ENCODE results near the gene RTRAF. TPM values are rescaled to one million over a fixed set of nuclear protein-coding genes. Genes with fewer than 3 reads are reported as not detected.

Gene RTRAF
- total and polyA plus RNA-seq, 8 donors: 126 to 325 (median 268) TPM

- H3K4me1 ChIP-seq: no peaks in the 10 kb centered on the region
- no peaks in the 10 kb centered on the region for H3K27me3 ChIP-seq
- H3K36me3 ChIP-seq: no peaks in the 10 kb centered on the region
- no peaks in the 10 kb centered on the region for H3K9me3 ChIP-seq
- peak in 1 of 4 donors; percentile 21 for DNase-seq
- ATAC-seq: no peak
- H3K4me3 ChIP-seq: no peak overlapping the region
- intact Hi-C loops (cut with DNase I): no loop called here
- no peak for TF ChIP-seq CTCF (IDR thresholded peaks at IDR 0.05)
- H3K27ac ChIP-seq: no peak overlapping the region
Observed at GRCh38 chr14:51969852-51970540, 19.4 kb upstream of the RTRAF start.

GRCh38 chr14:51972566-51972965 lies 16.8 kb upstream of the RTRAF start:
- Histone ChIP-seq H3K27me3 (no peaks in the 10 kb centered on the region), H3K4me3 (no peak overlapping the region), H3K36me3 (no peaks in the 10 kb centered on the region), H3K9me3 (no peaks in the 10 kb centered on the region), H3K27ac (no peak overlapping the region), H3K4me1 (no peaks in the 10 kb centered on the region)
- no peak for TF ChIP-seq CTCF (IDR thresholded peaks at IDR 0.05)
- intact Hi-C loops (cut with DNase I): no loop called here
- no peak for ATAC-seq
- no peak for DNase-seq

- no peak overlapping the region for H3K27ac ChIP-seq
- no peaks in the 10 kb centered on the region for H3K27me3 ChIP-seq
- H3K9me3 ChIP-seq: no peaks in the 10 kb centered on the region
- DNase-seq (peak in 1 of 4 donors; percentile 11), ATAC-seq (no peak)
- no peak overlapping the region for H3K4me3 ChIP-seq
- TF ChIP-seq CTCF (IDR thresholded peaks at IDR 0.05): no peak
- H3K36me3 ChIP-seq: no peaks in the 10 kb centered on the region
- intact Hi-C loops (cut with DNase I): no loop called here
- peaks cover 0 to 8% of the 10 kb centered on the region in 2 donors for H3K4me1 ChIP-seq
Observed at GRCh38 chr14:51977075-51977474, 12.3 kb upstream of the RTRAF start.

- Histone ChIP-seq H3K27me3 (no peaks in the 10 kb centered on the region), H3K4me3 (no peak overlapping the region), H3K9me3 (peaks cover 0 to 1% of the 10 kb centered on the region in 2 donors), H3K36me3 (no peaks in the 10 kb centered on the region), H3K27ac (peak overlapping the region in 1 of 2 donors; percentile 18), H3K4me1 (peaks cover 0 to 8% of the 10 kb centered on the region in 2 donors)
- ATAC-seq (no peak), DNase-seq (peak in 2 of 4 donors; percentile 23 to 31)
- intact Hi-C loops (cut with DNase I): no loop called here
- TF ChIP-seq CTCF (IDR thresholded peaks at IDR 0.05): no peak
Observed at GRCh38 chr14:51978681-51979085, 10.7 kb upstream of the RTRAF start.

- H3K4me1 ChIP-seq: peaks cover 0 to 8% of the 10 kb centered on the region in 2 donors
- H3K4me3 ChIP-seq: no peak overlapping the region
- H3K27me3 ChIP-seq: no peaks in the 10 kb centered on the region
- H3K36me3 ChIP-seq: no peaks in the 10 kb centered on the region
- H3K9me3 ChIP-seq: peaks cover 0 to 5% of the 10 kb centered on the region in 2 donors
- intact Hi-C loops (cut with DNase I): no loop called here
- TF ChIP-seq CTCF (IDR thresholded peaks at IDR 0.05): peak; percentile 96 to 97
- DNase-seq (peak; percentile 73 to 87 (median 82)), ATAC-seq (peak; percentile 93)
- H3K27ac ChIP-seq: peak overlapping the region in 1 of 2 donors; percentile 18
Observed at GRCh38 chr14:51979088-51979709, 10.1 kb upstream of the RTRAF start.

Measured in left lung (tissue), 10 donors.